ENCODE measurements around the gene DIPK1A.
"Not testable (repeated sequence)": the region's sequence is repeated elsewhere in the genome, so short reads cannot be mapped to it uniquely, and the experiment has no call there.

DNA sequence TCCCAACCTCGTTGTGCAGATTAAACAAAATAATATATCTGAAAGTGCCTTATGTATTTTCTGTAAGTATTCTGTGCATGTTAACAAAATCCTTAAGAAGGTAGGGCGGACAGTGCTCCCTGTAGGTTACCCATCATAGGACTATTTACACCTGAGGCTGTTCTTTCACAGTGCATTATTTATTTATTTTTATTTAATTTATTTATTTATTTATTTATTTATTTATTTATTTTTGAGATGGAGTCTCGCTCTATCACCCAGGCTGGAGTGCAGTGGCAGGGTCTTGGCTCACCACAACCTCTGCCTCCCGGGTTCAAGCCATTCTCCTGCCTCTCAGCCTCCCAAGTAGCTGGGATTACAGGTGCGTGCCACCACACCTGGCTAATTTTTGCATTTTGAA is 12.8 kb upstream of the DIPK1A start:
- TF ChIP-seq, protein P1, sequence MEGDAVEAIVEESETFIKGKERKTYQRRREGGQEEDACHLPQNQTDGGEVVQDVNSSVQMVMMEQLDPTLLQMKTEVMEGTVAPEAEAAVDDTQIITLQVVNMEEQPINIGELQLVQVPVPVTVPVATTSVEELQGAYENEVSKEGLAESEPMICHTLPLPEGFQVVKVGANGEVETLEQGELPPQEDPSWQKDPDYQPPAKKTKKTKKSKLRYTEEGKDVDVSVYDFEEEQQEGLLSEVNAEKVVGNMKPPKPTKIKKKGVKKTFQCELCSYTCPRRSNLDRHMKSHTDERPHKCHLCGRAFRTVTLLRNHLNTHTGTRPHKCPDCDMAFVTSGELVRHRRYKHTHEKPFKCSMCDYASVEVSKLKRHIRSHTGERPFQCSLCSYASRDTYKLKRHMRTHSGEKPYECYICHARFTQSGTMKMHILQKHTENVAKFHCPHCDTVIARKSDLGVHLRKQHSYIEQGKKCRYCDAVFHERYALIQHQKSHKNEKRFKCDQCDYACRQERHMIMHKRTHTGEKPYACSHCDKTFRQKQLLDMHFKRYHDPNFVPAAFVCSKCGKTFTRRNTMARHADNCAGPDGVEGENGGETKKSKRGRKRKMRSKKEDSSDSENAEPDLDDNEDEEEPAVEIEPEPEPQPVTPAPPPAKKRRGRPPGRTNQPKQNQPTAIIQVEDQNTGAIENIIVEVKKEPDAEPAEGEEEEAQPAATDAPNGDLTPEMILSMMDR (IDR thresholded peaks at IDR 0.05) = not testable (repeated sequence)
- TF ChIP-seq ZFX (IDR thresholded peaks at IDR 0.05; ENCODE audit: borderline replicate concordance) = not testable (repeated sequence)
